ENCODE results near the gene ABCC12. TPM values are rescaled to one million over a fixed set of nuclear protein-coding genes. Genes with fewer than 3 reads are reported as not detected.

The ABCC12 gene
- total RNA-seq, 1 experiment from 2014 or later, result not detected

DNA sequence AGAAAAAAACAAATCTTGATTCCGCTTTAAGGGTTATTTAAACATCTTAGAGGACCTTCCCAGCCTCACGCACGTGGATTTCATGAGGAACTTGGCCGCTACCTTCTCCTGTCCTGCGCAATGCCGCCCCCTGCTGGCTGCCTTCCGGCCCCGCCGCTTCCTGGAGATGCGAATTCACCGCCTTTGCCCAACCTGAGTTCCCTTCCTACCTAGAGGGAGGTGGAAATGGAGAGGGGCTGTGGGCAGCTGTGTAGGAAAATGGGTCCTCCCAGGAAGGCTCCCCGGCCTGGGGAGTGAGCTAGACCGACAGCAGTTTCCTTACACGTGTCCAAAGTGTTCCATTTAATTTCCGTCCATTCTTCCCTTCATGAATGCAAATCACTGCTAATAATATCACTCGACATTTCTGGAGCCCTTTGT is 1.0 kb upstream of the ABCC12 start:
- Histone ChIP-seq H3K4me1 (ENCODE audit: control insufficient read depth in 1 of 2, insufficient read depth in 2 of 2, low read length in 2 of 2) (peaks cover 14 to 34% of the 10 kb centered on the region in 2 experiments), H3K9ac (ENCODE audit: low read length) (no peak overlapping the region), H3K36me3 (ENCODE audit: control insufficient read depth in 1 of 2, insufficient read depth in 2 of 2, low read length in 2 of 2) (no peaks in the 10 kb centered on the region), H3K9me3 (ENCODE audit: control insufficient read depth in 1 of 2, insufficient read depth in 1 of 2, low read depth in 1 of 2, low read length in 2 of 2) (no peaks in the 10 kb centered on the region), H3K4me3 (replicated peaks in 1 of 2; ENCODE audit: low read depth in 1 of 2, low read length in 2 of 2) (no peak overlapping the region), H3K4me2 (ENCODE audit: low read length) (peak overlapping the region; percentile 37), H3K27me3 (ENCODE audit: insufficient read depth, low read length) (no peaks in the 10 kb centered on the region), H4K20me1 (ENCODE audit: insufficient read depth) (no peaks in the 10 kb centered on the region), H3K9me2 (ENCODE audit: insufficient read depth) (no peaks in the 10 kb centered on the region), H3K79me2 (ENCODE audit: insufficient read depth, low read length) (no peaks in the 10 kb centered on the region), H3K27ac (ENCODE audit: low read depth, low read length) (no peak overlapping the region), H2AFZ (ENCODE audit: low read depth, low read length, poor library complexity, severe bottlenecking) (peak overlapping the region; percentile 97)
- DNase-seq (ENCODE audit: low read depth, low spot score) (peak; percentile 62), ATAC-seq (peak; percentile 81)
- POLR2A ChIA-PET, result no interaction called here
- BruUV-seq (replicated peaks), result no TSS peak
- no peak for TF ChIP-seq POLR2AphosphoS5 (IDR thresholded peaks at IDR 0.05; ENCODE audit: low read depth, low read length)
- TF ChIP-seq, protein P1, sequence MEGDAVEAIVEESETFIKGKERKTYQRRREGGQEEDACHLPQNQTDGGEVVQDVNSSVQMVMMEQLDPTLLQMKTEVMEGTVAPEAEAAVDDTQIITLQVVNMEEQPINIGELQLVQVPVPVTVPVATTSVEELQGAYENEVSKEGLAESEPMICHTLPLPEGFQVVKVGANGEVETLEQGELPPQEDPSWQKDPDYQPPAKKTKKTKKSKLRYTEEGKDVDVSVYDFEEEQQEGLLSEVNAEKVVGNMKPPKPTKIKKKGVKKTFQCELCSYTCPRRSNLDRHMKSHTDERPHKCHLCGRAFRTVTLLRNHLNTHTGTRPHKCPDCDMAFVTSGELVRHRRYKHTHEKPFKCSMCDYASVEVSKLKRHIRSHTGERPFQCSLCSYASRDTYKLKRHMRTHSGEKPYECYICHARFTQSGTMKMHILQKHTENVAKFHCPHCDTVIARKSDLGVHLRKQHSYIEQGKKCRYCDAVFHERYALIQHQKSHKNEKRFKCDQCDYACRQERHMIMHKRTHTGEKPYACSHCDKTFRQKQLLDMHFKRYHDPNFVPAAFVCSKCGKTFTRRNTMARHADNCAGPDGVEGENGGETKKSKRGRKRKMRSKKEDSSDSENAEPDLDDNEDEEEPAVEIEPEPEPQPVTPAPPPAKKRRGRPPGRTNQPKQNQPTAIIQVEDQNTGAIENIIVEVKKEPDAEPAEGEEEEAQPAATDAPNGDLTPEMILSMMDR (IDR thresholded peaks at IDR 0.05 in 2 of 3, conservative IDR thresholded peaks at IDR 0.05 in 1 of 3; ENCODE audit: borderline replicate concordance in 1 of 3, insufficient read depth in 1 of 3, low read depth in 2 of 3, low read length in 2 of 3), result peak; percentile 74 to 96 (median 84)
- no peak for TF ChIP-seq ZNF274 (IDR thresholded peaks at IDR 0.05; ENCODE audit: low read depth, low read length)
- peak; percentile 43; the same call in 1 of the 2 replicates for TF ChIP-seq CBX3 (IDR thresholded peaks at IDR 0.05; ENCODE audit: low read depth)
- TF ChIP-seq, protein P2, sequence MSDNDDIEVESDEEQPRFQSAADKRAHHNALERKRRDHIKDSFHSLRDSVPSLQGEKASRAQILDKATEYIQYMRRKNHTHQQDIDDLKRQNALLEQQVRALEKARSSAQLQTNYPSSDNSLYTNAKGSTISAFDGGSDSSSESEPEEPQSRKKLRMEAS (IDR thresholded peaks at IDR 0.05), result peak; percentile 90
- TF ChIP-seq POLR2A (IDR thresholded peaks at IDR 0.05; ENCODE audit: borderline replicate concordance, extremely low read depth, insufficient read depth, insufficient read length), result no peak
- TF ChIP-seq RAD21 (IDR thresholded peaks at IDR 0.05; ENCODE audit: low read depth), result peak; percentile 93
- intact Hi-C loops (cut with micrococcal nuclease), result loop anchor here (2.0 to 10.0 kb wide), 5 partner anchors 282 to 1210 kb away; partner anchors contain the start of gene NETO2
- RAD21 ChIA-PET (ENCODE audit: low non-redundant PET in 1 of 2, low total read pairs in 2 of 2, uncharacterized antibody in 2 of 2, unreplicated experiment in 2 of 2), result no interaction called here
- CTCF ChIA-PET, result interaction anchor here (1.5 to 5.3 kb wide), 2 partner anchors 8 to 1015 kb away, joined by 5 to 21 read pairs; no protein-coding TSS in a partner anchor

DNA sequence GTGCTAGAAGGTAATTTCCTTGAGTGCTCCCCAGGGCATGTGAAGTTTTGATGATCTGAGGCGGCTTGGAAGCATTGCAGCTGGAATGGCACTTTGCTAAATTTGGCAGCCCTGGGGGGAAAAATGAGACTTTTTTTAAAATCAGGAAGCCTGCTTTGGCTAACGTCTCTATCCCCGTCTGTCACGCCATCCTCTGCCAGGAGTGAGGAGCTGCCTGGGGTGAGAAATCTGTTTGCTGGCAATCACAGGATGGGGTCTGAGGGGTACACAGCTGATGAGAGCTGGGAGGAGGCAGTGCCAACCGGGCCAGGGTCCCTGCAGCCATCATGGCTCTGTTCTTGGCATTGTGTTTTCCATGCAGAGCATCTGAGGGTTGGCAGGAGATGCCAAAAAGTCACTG is 2.0 kb downstream of the ABCC12 start:
- Histone ChIP-seq H2AFZ (ENCODE audit: low read depth, low read length, poor library complexity, severe bottlenecking) (no peak overlapping the region), H3K36me3 (ENCODE audit: control insufficient read depth in 1 of 2, insufficient read depth in 2 of 2, low read length in 2 of 2) (no peaks in the 10 kb centered on the region), H3K4me1 (ENCODE audit: control insufficient read depth in 1 of 2, insufficient read depth in 2 of 2, low read length in 2 of 2) (peaks cover 14 to 28% of the 10 kb centered on the region in 2 experiments), H3K79me2 (ENCODE audit: insufficient read depth, low read length) (no peaks in the 10 kb centered on the region), H3K27me3 (ENCODE audit: insufficient read depth, low read length) (no peaks in the 10 kb centered on the region), H3K9ac (ENCODE audit: low read length) (no peak overlapping the region), H3K27ac (ENCODE audit: low read depth, low read length) (no peak overlapping the region), H3K9me3 (ENCODE audit: control insufficient read depth in 1 of 2, insufficient read depth in 1 of 2, low read depth in 1 of 2, low read length in 2 of 2) (peaks cover 0 to 6% of the 10 kb centered on the region in 2 experiments; a peak in 1 of 4 replicates), H3K4me3 (replicated peaks in 1 of 2; ENCODE audit: low read depth in 1 of 2, low read length in 2 of 2) (no peak overlapping the region), H3K9me2 (ENCODE audit: insufficient read depth) (no peaks in the 10 kb centered on the region), H4K20me1 (ENCODE audit: insufficient read depth) (no peaks in the 10 kb centered on the region), H3K4me2 (ENCODE audit: low read length) (no peak overlapping the region)
- ChIA-PET CTCF (no interaction called here), POLR2A (no interaction called here), RAD21 (ENCODE audit: low non-redundant PET in 1 of 2, low total read pairs in 2 of 2, uncharacterized antibody in 2 of 2, unreplicated experiment in 2 of 2) (no interaction called here)
- ATAC-seq (no peak), DNase-seq (ENCODE audit: low read depth, low spot score) (no peak)
- intact Hi-C loops (cut with micrococcal nuclease), result loop anchor here (10.0 kb wide), 1 partner anchor 279 kb away; no protein-coding TSS in a partner anchor
- no TSS peak for BruUV-seq (replicated peaks)
- TF ChIP-seq ZFX (IDR thresholded peaks at IDR 0.05) (no peak), RAD21 (IDR thresholded peaks at IDR 0.05; ENCODE audit: low read depth) (no peak)
- TF ChIP-seq, protein P3, sequence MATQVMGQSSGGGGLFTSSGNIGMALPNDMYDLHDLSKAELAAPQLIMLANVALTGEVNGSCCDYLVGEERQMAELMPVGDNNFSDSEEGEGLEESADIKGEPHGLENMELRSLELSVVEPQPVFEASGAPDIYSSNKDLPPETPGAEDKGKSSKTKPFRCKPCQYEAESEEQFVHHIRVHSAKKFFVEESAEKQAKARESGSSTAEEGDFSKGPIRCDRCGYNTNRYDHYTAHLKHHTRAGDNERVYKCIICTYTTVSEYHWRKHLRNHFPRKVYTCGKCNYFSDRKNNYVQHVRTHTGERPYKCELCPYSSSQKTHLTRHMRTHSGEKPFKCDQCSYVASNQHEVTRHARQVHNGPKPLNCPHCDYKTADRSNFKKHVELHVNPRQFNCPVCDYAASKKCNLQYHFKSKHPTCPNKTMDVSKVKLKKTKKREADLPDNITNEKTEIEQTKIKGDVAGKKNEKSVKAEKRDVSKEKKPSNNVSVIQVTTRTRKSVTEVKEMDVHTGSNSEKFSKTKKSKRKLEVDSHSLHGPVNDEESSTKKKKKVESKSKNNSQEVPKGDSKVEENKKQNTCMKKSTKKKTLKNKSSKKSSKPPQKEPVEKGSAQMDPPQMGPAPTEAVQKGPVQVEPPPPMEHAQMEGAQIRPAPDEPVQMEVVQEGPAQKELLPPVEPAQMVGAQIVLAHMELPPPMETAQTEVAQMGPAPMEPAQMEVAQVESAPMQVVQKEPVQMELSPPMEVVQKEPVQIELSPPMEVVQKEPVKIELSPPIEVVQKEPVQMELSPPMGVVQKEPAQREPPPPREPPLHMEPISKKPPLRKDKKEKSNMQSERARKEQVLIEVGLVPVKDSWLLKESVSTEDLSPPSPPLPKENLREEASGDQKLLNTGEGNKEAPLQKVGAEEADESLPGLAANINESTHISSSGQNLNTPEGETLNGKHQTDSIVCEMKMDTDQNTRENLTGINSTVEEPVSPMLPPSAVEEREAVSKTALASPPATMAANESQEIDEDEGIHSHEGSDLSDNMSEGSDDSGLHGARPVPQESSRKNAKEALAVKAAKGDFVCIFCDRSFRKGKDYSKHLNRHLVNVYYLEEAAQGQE (IDR thresholded peaks at IDR 0.05; ENCODE audit: low read depth), result no peak

Measured in HCT116 (cell line).